Common myeloid progenitor, CD34-positive (primary cell): ENCODE measurements around the gene NUDT3.

Source experiments
- CTCF ChIA-PET: fragments of 350-600 bp; sonication (Branson Sonifier 250); formaldehyde crosslinking; loops from one replicate; lab custom pipeline; 2021; ENCODE audit warnings: antibody characterized with exemption; lab: Charles Lee
- POLR2A ChIA-PET: fragments of 350-600 bp; sonication (Branson Sonifier 250); formaldehyde crosslinking; loops from one replicate; lab custom pipeline; 2021; ENCODE audit warnings: antibody characterized with exemption; lab: Charles Lee
- DNase-seq, 3 donors: peaks; one replicate each; pipeline versions ENCODE4 v3.0.0 to v3.0.0-alpha.2; 2013
- H3K27ac ChIP-seq, 2 experiments: 1 replicate in 1 of 2; 2 replicates in 1 of 2; pipeline ENCODE4 v1.7.0; 2013; ENCODE audit warnings: inconsistent platforms in 2 of 2, low read length in 2 of 2, mild to moderate bottlenecking in 2 of 2, low read depth in 1 of 2, moderate library complexity in 1 of 2; ENCODE audit not compliant: severe bottlenecking in 2 of 2, insufficient read depth in 1 of 2, poor library complexity in 1 of 2
- H3K27me3 ChIP-seq, 5 experiments: replicated peaks in 2 of 5; 1 replicate in 3 of 5; 2 replicates in 2 of 5; pipeline versions ENCODE4 v1.6.1 to v1.7.0; 2013; ENCODE audit warnings: low read length in 4 of 5, mild to moderate bottlenecking in 2 of 5, moderate library complexity in 2 of 5, inconsistent platforms in 1 of 5; ENCODE audit not compliant: insufficient read depth in 5 of 5, control insufficient read depth in 4 of 5
- H3K36me3 ChIP-seq, 4 experiments: 1 replicate in 2 of 4; 2 replicates in 2 of 4; pipeline versions ENCODE4 v1.6.1 to v1.7.0; 2013; ENCODE audit warnings: low read length in 3 of 4, control low read depth in 1 of 4, mild to moderate bottlenecking in 1 of 4; ENCODE audit not compliant: control insufficient read depth in 4 of 4, insufficient read depth in 4 of 4
- H3K4me1 ChIP-seq, 4 experiments: 1 replicate in 3 of 4; 2 replicates in 1 of 4; pipeline versions ENCODE4 v1.6.1 to v1.7.1; 2013; ENCODE audit warnings: low read length in 3 of 4, mild to moderate bottlenecking in 3 of 4, control low read depth in 1 of 4, inconsistent platforms in 1 of 4, moderate library complexity in 1 of 4; ENCODE audit not compliant: control insufficient read depth in 4 of 4, insufficient read depth in 4 of 4; ENCODE audit errors: control extremely low read depth in 1 of 4
- H3K4me3 ChIP-seq, 7 experiments: 1 replicate in 4 of 7; 2 replicates in 3 of 7; pipeline versions ENCODE4 v1.5.1 to v1.7.0; 2013; ENCODE audit warnings: mild to moderate bottlenecking in 7 of 7, low read length in 6 of 7, moderate library complexity in 6 of 7, inconsistent platforms in 2 of 7, low read depth in 2 of 7, control low read depth in 1 of 7; ENCODE audit not compliant: insufficient read depth in 4 of 7, control insufficient read depth in 1 of 7; ENCODE audit errors: extremely low read depth in 1 of 7
- H3K9me3 ChIP-seq, 5 experiments: 1 replicate in 4 of 5; 2 replicates in 1 of 5; pipeline versions ENCODE4 v1.6.1 to v1.7.1; 2013; ENCODE audit warnings: low read length in 4 of 5, mild to moderate bottlenecking in 2 of 5, inconsistent platforms in 1 of 5, low read depth in 1 of 5, moderate library complexity in 1 of 5; ENCODE audit not compliant: control insufficient read depth in 4 of 5, insufficient read depth in 2 of 5; ENCODE audit errors: control extremely low read depth in 1 of 5
- WGBS: methylation state at CpG from one replicate; pipeline ENCODE4 v1.1.5; 2013; ENCODE audit not compliant: insufficient coverage; 5-methylcytosine and 5-hydroxymethylcytosine counted together

Gene NUDT3

DNA sequence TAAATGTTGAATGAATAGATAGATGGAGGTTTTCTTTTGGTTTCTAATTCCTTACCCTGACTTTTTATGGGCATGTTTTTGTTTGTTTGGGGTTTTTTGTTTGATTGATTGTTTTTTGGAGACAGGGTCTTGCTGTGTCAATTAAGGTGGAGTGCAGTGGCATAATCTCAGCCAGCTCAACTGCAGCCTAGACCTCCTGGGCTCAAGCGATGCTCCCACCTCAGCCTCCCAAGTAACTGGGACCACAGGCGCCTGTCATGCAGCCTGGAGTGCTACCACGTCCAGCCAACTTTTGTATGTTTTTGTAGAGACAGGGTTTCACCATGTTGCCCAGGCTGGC is 1.5 kb upstream of the NUDT3 start:
- ChIA-PET CTCF (interaction anchor here (0.9 to 4.4 kb wide), 3 partner anchors 31 to 199 kb away, joined by 3 to 34 read pairs (median 3); partner anchors contain the start of gene SMIM29), POLR2A (no interaction called here)
- Histone ChIP-seq H3K4me3 (peak overlapping the region in 2 of 7 experiments; percentile 4 to 96), H3K27ac (peak overlapping the region in 1 of 2 experiments; percentile 45), H3K4me1 (peaks cover 10 to 28% (median 19%) of the 10 kb centered on the region in 4 experiments), H3K27me3 (no peaks in the 10 kb centered on the region), H3K9me3 (peaks cover 0 to 4% (median 2%) of the 10 kb centered on the region in 5 experiments), H3K36me3 (peaks cover 0 to 2% (median 0%) of the 10 kb centered on the region in 4 experiments)
- DNase-seq, result no peak
- WGBS, result 95% methylated on average over 3 of the region's 3 CpGs

DNA sequence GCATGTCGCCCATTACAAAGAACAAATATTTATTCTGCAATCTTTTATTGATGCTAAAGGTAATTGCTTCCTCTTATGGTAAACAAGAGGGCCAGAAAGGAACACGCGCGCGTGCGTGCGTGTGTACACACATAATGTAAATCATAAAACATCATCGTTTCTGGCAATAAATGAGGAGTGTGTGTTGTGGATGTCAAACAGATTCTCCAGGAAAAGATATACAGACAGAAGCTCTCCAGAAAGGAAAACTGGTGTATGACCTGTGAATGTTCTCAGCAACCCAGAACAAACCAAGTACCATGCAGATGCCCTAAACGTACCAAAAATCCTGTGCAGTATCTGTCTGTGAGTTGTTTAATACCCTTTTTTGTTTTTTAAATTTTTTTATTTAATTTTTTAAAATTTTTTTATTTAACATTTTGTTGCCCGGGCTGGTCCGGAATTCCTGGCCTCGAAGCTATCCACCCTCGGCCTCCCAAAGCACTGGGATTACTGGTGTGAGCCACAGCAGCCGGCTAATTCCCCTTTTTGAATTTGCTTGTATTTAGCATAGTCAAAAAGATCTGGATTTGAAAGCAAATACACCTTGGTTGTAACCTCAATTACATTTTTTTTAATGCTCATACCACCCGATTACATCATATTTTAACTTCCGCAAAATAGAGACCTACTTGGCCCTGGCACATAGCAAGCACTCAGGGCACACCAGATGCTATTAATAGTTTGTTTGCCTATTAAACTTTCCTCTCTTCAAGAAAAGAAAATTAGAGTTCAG is 909 bp upstream of the NUDT3 start:
- peak; percentile 63 to 94 (median 87) for DNase-seq
- POLR2A ChIA-PET, result no interaction called here
- WGBS, result no CpG with 5 or more reads among the region's 16 CpGs
- Histone ChIP-seq H3K4me3 (peak overlapping the region; percentile 82 to 96 (median 90)), H3K36me3 (peaks cover 0 to 4% (median 0%) of the 10 kb centered on the region in 4 experiments), H3K4me1 (peaks cover 10 to 28% (median 19%) of the 10 kb centered on the region in 4 experiments), H3K27ac (peak overlapping the region in 1 of 2 experiments; percentile 86), H3K9me3 (peaks cover 0 to 5% (median 2%) of the 10 kb centered on the region in 5 experiments), H3K27me3 (no peaks in the 10 kb centered on the region)
- CTCF ChIA-PET, result interaction anchor here (0.7 to 4.4 kb wide), 6 partner anchors 9 to 198 kb away, joined by 3 to 34 read pairs (median 3); partner anchors contain the start of gene SMIM29

DNA sequence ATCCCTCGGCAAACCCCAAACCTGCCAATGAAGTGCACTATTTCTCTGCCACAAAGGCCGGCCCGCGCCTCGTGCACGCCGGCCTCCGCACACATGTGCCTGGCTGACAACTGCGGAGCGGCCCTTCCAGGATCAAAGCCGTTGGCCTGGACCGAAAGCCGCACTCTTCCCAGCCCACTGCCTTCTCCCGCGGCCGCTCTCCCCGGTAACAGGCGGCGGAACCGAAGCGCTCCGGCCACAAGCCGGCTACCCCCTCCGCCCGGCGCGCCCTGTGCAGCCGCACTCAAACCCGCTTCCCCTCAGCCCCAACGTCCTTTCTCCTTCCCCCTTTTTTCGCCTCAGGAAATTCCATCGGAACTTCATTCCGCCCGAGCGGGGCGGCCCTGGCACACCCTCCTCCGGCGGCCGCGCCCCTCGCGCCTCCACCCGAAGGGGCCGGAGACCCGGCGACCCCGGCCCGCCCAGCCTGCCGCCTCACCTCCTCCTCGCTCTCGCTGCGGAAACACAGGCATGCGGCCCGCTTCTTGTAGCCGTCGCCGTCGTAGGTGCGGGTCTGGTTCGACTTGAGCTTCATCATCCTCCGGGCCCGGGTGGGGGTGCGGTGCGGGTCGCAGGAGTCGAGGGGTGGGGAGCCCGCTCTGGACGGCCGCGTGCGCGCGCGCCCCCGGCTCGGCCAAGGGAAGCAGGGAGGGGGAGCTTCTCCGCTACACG is 528 bp downstream of the NUDT3 start:
- CTCF ChIA-PET, result interaction anchor here (0.9 to 4.4 kb wide), 4 partner anchors 23 to 148 kb away, joined by 3 to 34 read pairs (median 6); partner anchors contain the start of gene SMIM29
- peak overlapping the region; percentile 61 to 86 for H3K27ac ChIP-seq
- peaks cover 0 to 4% (median 0%) of the 10 kb centered on the region in 4 experiments for H3K36me3 ChIP-seq
- POLR2A ChIA-PET, result interaction anchor here (2.0 kb wide), 1 partner anchor 142 kb away, joined by 8 read pairs; no protein-coding TSS in a partner anchor
- WGBS, result 0% methylated on average over 67 of the region's 78 CpGs
- H3K9me3 ChIP-seq, result peaks cover 0 to 5% (median 2%) of the 10 kb centered on the region in 5 experiments
- peak overlapping the region; percentile 82 to 96 (median 90) for H3K4me3 ChIP-seq
- peak; percentile 49 to 84 (median 76) for DNase-seq
- no peaks in the 10 kb centered on the region for H3K27me3 ChIP-seq
- H3K4me1 ChIP-seq, result peaks cover 10 to 30% (median 19%) of the 10 kb centered on the region in 4 experiments

DNA sequence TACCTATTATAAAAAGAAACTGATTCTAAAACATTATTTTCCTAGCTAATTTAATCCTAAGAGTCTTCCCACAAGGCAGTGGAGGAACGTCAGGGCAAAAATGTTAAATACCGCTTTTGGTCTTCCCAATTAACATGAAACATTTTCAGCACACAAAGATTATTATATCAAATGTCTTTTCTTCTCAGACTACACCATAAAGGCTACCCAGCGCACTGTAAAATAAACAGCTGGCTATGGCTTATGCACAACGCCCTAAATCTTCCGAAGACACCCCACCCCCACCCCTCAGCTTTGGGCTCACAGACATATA is 1.0 kb downstream of the NUDT3 start:
- peaks cover 10 to 30% (median 19%) of the 10 kb centered on the region in 4 experiments for H3K4me1 ChIP-seq
- H3K4me3 ChIP-seq, result peak overlapping the region; percentile 82 to 96 (median 90)
- H3K9me3 ChIP-seq, result peaks cover 0 to 3% (median 1%) of the 10 kb centered on the region in 5 experiments
- DNase-seq, result no peak
- WGBS, result 0% methylated on average over 5 of the region's 5 CpGs
- peaks cover 0 to 4% (median 0%) of the 10 kb centered on the region in 4 experiments for H3K36me3 ChIP-seq
- H3K27me3 ChIP-seq, result no peaks in the 10 kb centered on the region
- ChIA-PET POLR2A (interaction anchor here (1.0 to 2.0 kb wide), 2 partner anchors 11 to 141 kb away, joined by 3 to 8 read pairs; no protein-coding TSS in a partner anchor), CTCF (interaction anchor here (0.9 to 4.4 kb wide), 4 partner anchors 23 to 148 kb away, joined by 3 to 34 read pairs (median 6); partner anchors contain the start of gene SMIM29)
- H3K27ac ChIP-seq, result peak overlapping the region; percentile 61 to 86

DNA sequence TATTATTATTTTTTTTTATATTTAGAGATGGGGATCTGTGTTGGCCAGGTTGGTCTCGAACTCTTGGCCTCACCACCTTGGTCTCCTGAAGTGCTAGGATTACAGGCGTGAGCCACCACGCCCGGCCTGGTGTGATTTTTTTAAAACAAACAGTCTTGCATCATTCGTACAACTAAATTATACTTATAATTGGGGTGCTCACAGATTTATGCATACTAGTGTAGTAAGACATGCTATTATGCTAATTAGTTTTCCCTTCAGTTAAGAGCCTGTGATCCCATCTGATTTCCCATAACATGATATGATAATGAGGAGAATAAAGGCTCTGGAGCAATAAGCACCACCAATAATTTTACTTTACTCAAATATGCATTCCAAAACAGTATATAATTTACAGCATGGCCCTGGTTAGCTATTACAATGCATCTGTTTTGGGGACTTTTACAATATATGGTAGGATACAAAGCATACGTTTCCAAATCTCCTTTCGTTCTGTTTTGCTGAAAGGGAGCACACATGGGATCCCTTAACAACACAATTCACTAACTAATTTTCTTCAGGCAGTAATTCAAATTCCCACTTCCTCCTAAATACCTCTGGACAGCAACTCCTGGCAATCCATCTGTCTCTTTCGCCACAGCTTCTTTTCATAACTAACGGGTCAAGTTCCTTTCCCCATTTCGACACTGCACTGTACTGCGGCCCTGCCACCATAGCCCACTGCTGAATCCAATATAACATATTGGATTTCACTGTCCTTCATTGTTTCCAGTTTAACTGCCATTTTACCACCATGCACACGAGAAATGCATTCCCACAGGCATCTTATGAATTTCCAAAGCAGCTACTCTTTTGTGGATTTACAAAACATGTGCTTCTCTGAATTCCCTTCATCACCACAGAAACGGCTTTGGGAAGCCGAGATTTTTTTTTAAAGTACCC is 1.7 kb downstream of the NUDT3 start:
- Histone ChIP-seq H3K36me3 (peaks cover 0 to 4% (median 0%) of the 10 kb centered on the region in 4 experiments), H3K27ac (peak overlapping the region; percentile 3 to 86), H3K27me3 (no peaks in the 10 kb centered on the region), H3K4me1 (peaks cover 10 to 32% (median 19%) of the 10 kb centered on the region in 4 experiments), H3K4me3 (peak overlapping the region in 6 of 7 experiments; percentile 82 to 96 (median 88)), H3K9me3 (peaks cover 0 to 3% (median 0%) of the 10 kb centered on the region in 5 experiments)
- 14% methylated on average over 8 of the region's 14 CpGs for WGBS
- POLR2A ChIA-PET, result interaction anchor here (0.6 to 2.0 kb wide), 3 partner anchors 10 to 190 kb away, joined by 3 to 8 read pairs (median 4); no protein-coding TSS in a partner anchor
- DNase-seq, result peak in 2 of 3 donors; percentile 19 to 21
- CTCF ChIA-PET, result interaction anchor here (0.8 to 4.4 kb wide), 6 partner anchors 8 to 147 kb away, joined by 3 to 34 read pairs (median 3); partner anchors contain the start of gene SMIM29

DNA sequence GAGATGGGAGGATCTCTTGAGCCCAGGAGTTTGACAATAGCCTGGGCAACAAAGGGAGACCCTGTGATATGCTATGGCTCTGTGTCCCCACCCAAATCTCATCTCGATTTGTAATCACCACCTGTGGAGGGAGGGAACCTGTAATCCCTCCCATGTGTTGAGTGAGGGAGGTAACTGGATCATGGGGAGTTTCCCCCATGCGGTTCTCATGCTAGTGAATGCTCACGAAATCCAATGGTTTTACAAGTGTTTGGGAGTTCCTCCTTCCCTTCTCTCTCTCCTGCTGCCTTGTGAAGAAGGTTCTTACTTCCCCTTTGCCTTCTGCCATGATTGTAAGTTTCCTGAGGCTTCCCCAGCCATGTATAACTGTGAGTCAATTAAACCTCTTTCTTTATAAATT is 3.4 kb downstream of the NUDT3 start:
- CTCF ChIA-PET, result interaction anchor here (0.9 to 1.8 kb wide), 3 partner anchors 11 to 92 kb away, joined by 3 to 4 read pairs (median 3); no protein-coding TSS in a partner anchor
- Histone ChIP-seq H3K36me3 (peaks cover 0 to 5% (median under 1%) of the 10 kb centered on the region in 4 experiments), H3K27me3 (no peaks in the 10 kb centered on the region), H3K4me1 (peaks cover 10 to 30% (median 18%) of the 10 kb centered on the region in 4 experiments), H3K27ac (no peak overlapping the region), H3K4me3 (no peak overlapping the region), H3K9me3 (peaks cover 0 to 3% (median 0%) of the 10 kb centered on the region in 5 experiments)
- POLR2A ChIA-PET, result no interaction called here
- peak in 2 of 3 donors; percentile 24 to 27 for DNase-seq
- 93% methylated on average over 3 of the region's 3 CpGs for WGBS
